Endothelial cell of umbilical vein (primary cell): ENCODE measurements around the gene MMS19.

Source experiments
- EZH2 ChIP-seq: IDR thresholded peaks from 2 replicates; pipeline ENCODE4 v1.6.1; 2012; ENCODE audit warnings: borderline replicate concordance, low read depth, mild to moderate bottlenecking, moderate library complexity, low read length, inconsistent platforms; ENCODE audit not compliant: severe bottlenecking
- MYC ChIP-seq: IDR thresholded peaks from one replicate; pipeline ENCODE4 v1.6.1; 2011; ENCODE audit warnings: mild to moderate bottlenecking, low read depth, low read length
- POLR2A ChIP-seq: IDR thresholded peaks from 2 replicates; pipeline ENCODE4 v1.6.1; 2012; ENCODE audit warnings: low read depth, mild to moderate bottlenecking, control low read depth, low read length
- POLR2AphosphoS5 ChIP-seq: IDR thresholded peaks from 2 replicates; pipeline ENCODE4 v1.6.1; 2012; ENCODE audit warnings: low read depth, mild to moderate bottlenecking, control low read depth, low read length, moderate library complexity; ENCODE audit not compliant: insufficient read depth
- TF ChIP-seq, protein P1 (sequence below), 2 donors: IDR thresholded peaks; 1 replicate in 1 of 2; 2 replicates in 1 of 2; pipeline ENCODE4 v1.5.1; 2011; ENCODE audit warnings: low read length in 2 of 2, mild to moderate bottlenecking in 2 of 2, moderate library complexity in 2 of 2, control low read depth in 1 of 2, inconsistent platforms in 1 of 2, low read depth in 1 of 2; ENCODE audit not compliant: insufficient read depth in 1 of 2; ENCODE audit errors: extremely low read depth in 1 of 2
- TF ChIP-seq, protein P2 (sequence below): IDR thresholded peaks from 2 replicates; pipeline ENCODE4 v1.6.1; 2011; ENCODE audit not compliant: insufficient read depth, insufficient read length

DNA sequence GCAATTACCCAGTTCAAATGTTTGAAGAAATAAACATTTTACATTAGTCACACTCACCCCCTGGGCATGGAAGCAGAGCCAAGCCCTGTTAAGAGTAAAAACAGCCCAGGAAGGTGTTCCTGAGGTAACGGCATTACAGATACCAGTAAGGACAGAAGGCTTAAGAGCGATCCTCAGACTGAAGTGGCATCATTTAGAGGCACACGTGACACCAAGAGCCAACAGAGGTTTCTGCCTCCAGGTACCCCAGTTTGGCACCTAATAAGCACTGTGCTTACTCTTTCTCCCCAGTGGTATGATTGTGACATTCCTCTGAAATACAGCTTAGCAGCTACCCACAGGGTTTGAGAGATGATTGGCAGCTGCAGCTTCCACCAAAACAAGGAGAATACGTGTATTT lies 17.2 kb downstream of the MMS19 start:
- TF ChIP-seq EZH2 (no peak), POLR2A (no peak), POLR2AphosphoS5 (no peak), MYC (no peak)
- TF ChIP-seq, protein P1, sequence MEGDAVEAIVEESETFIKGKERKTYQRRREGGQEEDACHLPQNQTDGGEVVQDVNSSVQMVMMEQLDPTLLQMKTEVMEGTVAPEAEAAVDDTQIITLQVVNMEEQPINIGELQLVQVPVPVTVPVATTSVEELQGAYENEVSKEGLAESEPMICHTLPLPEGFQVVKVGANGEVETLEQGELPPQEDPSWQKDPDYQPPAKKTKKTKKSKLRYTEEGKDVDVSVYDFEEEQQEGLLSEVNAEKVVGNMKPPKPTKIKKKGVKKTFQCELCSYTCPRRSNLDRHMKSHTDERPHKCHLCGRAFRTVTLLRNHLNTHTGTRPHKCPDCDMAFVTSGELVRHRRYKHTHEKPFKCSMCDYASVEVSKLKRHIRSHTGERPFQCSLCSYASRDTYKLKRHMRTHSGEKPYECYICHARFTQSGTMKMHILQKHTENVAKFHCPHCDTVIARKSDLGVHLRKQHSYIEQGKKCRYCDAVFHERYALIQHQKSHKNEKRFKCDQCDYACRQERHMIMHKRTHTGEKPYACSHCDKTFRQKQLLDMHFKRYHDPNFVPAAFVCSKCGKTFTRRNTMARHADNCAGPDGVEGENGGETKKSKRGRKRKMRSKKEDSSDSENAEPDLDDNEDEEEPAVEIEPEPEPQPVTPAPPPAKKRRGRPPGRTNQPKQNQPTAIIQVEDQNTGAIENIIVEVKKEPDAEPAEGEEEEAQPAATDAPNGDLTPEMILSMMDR (IDR thresholded peaks at IDR 0.05; ENCODE audit: extremely low read depth in 1 of 2, insufficient read depth in 1 of 2, low read depth in 1 of 2, low read length in 2 of 2) = no peak
- TF ChIP-seq, protein P2, sequence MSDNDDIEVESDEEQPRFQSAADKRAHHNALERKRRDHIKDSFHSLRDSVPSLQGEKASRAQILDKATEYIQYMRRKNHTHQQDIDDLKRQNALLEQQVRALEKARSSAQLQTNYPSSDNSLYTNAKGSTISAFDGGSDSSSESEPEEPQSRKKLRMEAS = no peak
